Liver (tissue), 9 donors: ENCODE results near the gene PILRB. TPM values are rescaled to one million over a fixed set of nuclear protein-coding genes. Genes with fewer than 3 reads are reported as not detected.

ENCODE experiments used
- DNase-seq: peaks from one replicate; pipeline ENCODE4 v3.0.0-alpha.2; 2017; ENCODE audit warnings: low spot score
- H3K27ac ChIP-seq, 2 donors: one replicate each; pipeline ENCODE4 v1.7.0; 2013; ENCODE audit warnings: inconsistent platforms in 2 of 2, low read length in 2 of 2, control low read depth in 1 of 2, low read depth in 1 of 2, mild to moderate bottlenecking in 1 of 2
- H3K27me3 ChIP-seq, 4 donors: one replicate each; pipeline versions ENCODE4 v1.6.1 to v1.7.0; 2013; ENCODE audit warnings: low read length in 3 of 4, inconsistent platforms in 1 of 4, mild to moderate bottlenecking in 1 of 4, moderate library complexity in 1 of 4; ENCODE audit not compliant: control insufficient read depth in 4 of 4, insufficient read depth in 4 of 4
- H3K36me3 ChIP-seq, 4 donors: one replicate each; pipeline versions ENCODE4 v1.6.1 to v1.7.0; 2013; ENCODE audit warnings: low read length in 3 of 4, mild to moderate bottlenecking in 3 of 4, low read depth in 1 of 4, moderate library complexity in 1 of 4; ENCODE audit not compliant: control insufficient read depth in 4 of 4, insufficient read depth in 3 of 4
- H3K4me1 ChIP-seq, 4 donors: one replicate each; pipeline versions ENCODE4 v1.6.1 to v1.7.0; 2013; ENCODE audit warnings: low read length in 3 of 4, mild to moderate bottlenecking in 3 of 4, moderate library complexity in 1 of 4; ENCODE audit not compliant: control insufficient read depth in 4 of 4, insufficient read depth in 4 of 4
- H3K4me3 ChIP-seq, 3 donors: one replicate each; pipeline versions ENCODE4 v1.6.1 to v1.7.0; 2013; ENCODE audit warnings: low read length in 3 of 3, control low read depth in 1 of 3, low read depth in 1 of 3, mild to moderate bottlenecking in 1 of 3
- H3K9ac ChIP-seq, 2 donors: one replicate each; pipeline ENCODE4 v1.7.0; 2013; ENCODE audit warnings: low read length in 2 of 2, mild to moderate bottlenecking in 2 of 2, moderate library complexity in 2 of 2, control low read depth in 1 of 2, low read depth in 1 of 2
- H3K9me3 ChIP-seq, 4 donors: one replicate each; pipeline versions ENCODE4 v1.6.1 to v1.7.0; 2013; ENCODE audit warnings: low read length in 3 of 4; ENCODE audit not compliant: control insufficient read depth in 4 of 4
- ATF3 ChIP-seq: IDR thresholded peaks from 2 replicates; pipeline ENCODE4 v1.6.1; 2016; ENCODE audit warnings: antibody characterized with exemption
- EGR1 ChIP-seq, 2 donors: IDR thresholded peaks; 2 replicates each; pipeline ENCODE4 v1.6.1; 2016 to 2018; ENCODE audit warnings: antibody characterized with exemption in 2 of 2, low read depth in 2 of 2
- FOXA1 ChIP-seq: IDR thresholded peaks from 2 replicates; pipeline ENCODE4 v1.6.1; 2016; ENCODE audit warnings: antibody characterized with exemption
- FOXA2 ChIP-seq: IDR thresholded peaks from 2 replicates; pipeline ENCODE4 v1.6.1; 2016; ENCODE audit warnings: antibody characterized with exemption
- GABPA ChIP-seq, 2 donors: IDR thresholded peaks in 1 of 2; conservative IDR thresholded peaks in 1 of 2; 2 replicates each; pipeline ENCODE4 v1.6.1; 2016; ENCODE audit warnings: antibody characterized with exemption in 2 of 2, mild to moderate bottlenecking in 1 of 2, moderate library complexity in 1 of 2
- HNF4A ChIP-seq, 2 donors: conservative IDR thresholded peaks; 2 replicates each; pipeline ENCODE4 v1.6.1; 2016; ENCODE audit warnings: antibody characterized with exemption in 2 of 2, mild to moderate bottlenecking in 2 of 2
- HNF4G ChIP-seq: IDR thresholded peaks from 2 replicates; pipeline ENCODE4 v1.6.1; 2016; ENCODE audit warnings: antibody characterized with exemption
- JUND ChIP-seq, 2 donors: IDR thresholded peaks; 2 replicates each; pipeline ENCODE4 v1.6.1; 2016; ENCODE audit warnings: antibody characterized with exemption in 2 of 2
- MAX ChIP-seq: IDR thresholded peaks from 2 replicates; pipeline ENCODE4 v1.6.1; 2016; ENCODE audit warnings: antibody characterized with exemption
- NR2F2 ChIP-seq: IDR thresholded peaks from 2 replicates; pipeline ENCODE4 v1.6.1; 2016; ENCODE audit warnings: antibody characterized with exemption
- RAD21 ChIP-seq, 2 donors: IDR thresholded peaks; 2 replicates each; pipeline ENCODE4 v1.6.1; 2016; ENCODE audit warnings: antibody characterized with exemption in 2 of 2, mild to moderate bottlenecking in 2 of 2
- REST ChIP-seq: IDR thresholded peaks from 2 replicates; pipeline ENCODE4 v1.6.1; 2016; ENCODE audit warnings: antibody characterized with exemption, mild to moderate bottlenecking
- RXRA ChIP-seq, 2 donors: IDR thresholded peaks; 2 replicates each; pipeline ENCODE4 v1.6.1; 2017 to 2018; ENCODE audit warnings: antibody characterized with exemption in 2 of 2, mild to moderate bottlenecking in 1 of 2
- SP1 ChIP-seq: IDR thresholded peaks from 2 replicates; pipeline ENCODE4 v1.6.1; 2018; ENCODE audit warnings: antibody characterized with exemption, mild to moderate bottlenecking
- TAF1 ChIP-seq: conservative IDR thresholded peaks from 2 replicates; pipeline ENCODE4 v1.6.1; 2016; ENCODE audit warnings: antibody characterized with exemption, mild to moderate bottlenecking
- YY1 ChIP-seq: IDR thresholded peaks from 2 replicates; pipeline ENCODE4 v1.6.1; 2016; ENCODE audit warnings: antibody characterized with exemption, mild to moderate bottlenecking
- ZBTB33 ChIP-seq: IDR thresholded peaks from 2 replicates; pipeline ENCODE4 v1.6.1; 2016; ENCODE audit warnings: antibody characterized with exemption
- WGBS: extraction: QIAGEN DNeasy Blood & Tissue Kit; methylation state at CpG from one replicate; pipeline ENCODE4 v1.1.7; 2013; 5-methylcytosine and 5-hydroxymethylcytosine counted together
- polyA plus RNA-seq, 2 donors: library from polyadenylated mRNA; stranded (reverse) in 1 of 2; unstranded in 1 of 2; fragments of 200-250 nt in 1 of 2; fragments of >200 nt in 1 of 2; fragmentation: Nextera tagmentation in 1 of 2; extraction: Ambion mirVana in 1 of 2; gene quantifications; one replicate each; pipeline versions ENCODE4 v1.2.1 to v1.2.3, GENCODE V29; 2013 to 2015
- total RNA-seq, 2 donors: library from RNA; depleted of rRNA; stranded (reverse); fragments of >200 nt; gene quantifications; one replicate each; pipeline ENCODE4 v1.2.3, GENCODE V29; 2014
- TF ChIP-seq, protein P1 (sequence below): fragments of 150-350 bp; IDR thresholded peaks from 2 replicates; pipeline ENCODE4 v1.5.1; 2017; ENCODE audit warnings: improper control_type of control experiment, low read depth, low read length; ENCODE audit not compliant: missing input control
- donor health status: healthy.
- donor health status: healthy.
- donor health status: healthy.
- donor health status: healthy.
- donor health status: healthy.

PILRB gene
- total and polyA plus RNA-seq, 4 donors: 6.0 to 50.8 (median 14.3) TPM

DNA sequence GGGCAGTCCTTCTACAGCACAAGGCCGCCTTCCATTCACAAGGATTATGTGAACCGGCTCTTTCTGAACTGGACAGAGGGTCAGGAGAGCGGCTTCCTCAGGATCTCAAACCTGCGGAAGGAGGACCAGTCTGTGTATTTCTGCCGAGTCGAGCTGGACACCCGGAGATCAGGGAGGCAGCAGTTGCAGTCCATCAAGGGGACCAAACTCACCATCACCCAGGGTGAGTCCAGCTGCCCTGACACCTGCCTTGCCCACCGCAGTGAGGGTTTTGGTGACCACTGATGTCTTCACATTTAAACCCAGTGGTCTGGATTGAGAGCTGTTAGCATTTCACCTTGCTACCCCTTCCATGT, 918 bp downstream of the PILRB start (continued):
- TF ChIP-seq, protein P1, sequence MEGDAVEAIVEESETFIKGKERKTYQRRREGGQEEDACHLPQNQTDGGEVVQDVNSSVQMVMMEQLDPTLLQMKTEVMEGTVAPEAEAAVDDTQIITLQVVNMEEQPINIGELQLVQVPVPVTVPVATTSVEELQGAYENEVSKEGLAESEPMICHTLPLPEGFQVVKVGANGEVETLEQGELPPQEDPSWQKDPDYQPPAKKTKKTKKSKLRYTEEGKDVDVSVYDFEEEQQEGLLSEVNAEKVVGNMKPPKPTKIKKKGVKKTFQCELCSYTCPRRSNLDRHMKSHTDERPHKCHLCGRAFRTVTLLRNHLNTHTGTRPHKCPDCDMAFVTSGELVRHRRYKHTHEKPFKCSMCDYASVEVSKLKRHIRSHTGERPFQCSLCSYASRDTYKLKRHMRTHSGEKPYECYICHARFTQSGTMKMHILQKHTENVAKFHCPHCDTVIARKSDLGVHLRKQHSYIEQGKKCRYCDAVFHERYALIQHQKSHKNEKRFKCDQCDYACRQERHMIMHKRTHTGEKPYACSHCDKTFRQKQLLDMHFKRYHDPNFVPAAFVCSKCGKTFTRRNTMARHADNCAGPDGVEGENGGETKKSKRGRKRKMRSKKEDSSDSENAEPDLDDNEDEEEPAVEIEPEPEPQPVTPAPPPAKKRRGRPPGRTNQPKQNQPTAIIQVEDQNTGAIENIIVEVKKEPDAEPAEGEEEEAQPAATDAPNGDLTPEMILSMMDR: no peak
- TF ChIP-seq FOXA1 (no peak), TAF1 (no peak), HNF4G (no peak), MAX (no peak), HNF4A (conservative IDR thresholded peaks at IDR 0.05) (no peak), RAD21 (IDR thresholded peaks at IDR 0.05) (no peak)

GRCh38 chr7:100360135-100360854, 2.4 kb downstream of the PILRB start:
- Histone ChIP-seq H3K27ac (no peak overlapping the region), H3K36me3 (peaks cover 16 to 69% (median 48%) of the 10 kb centered on the region in 4 donors), H3K4me1 (no peaks in the 10 kb centered on the region), H3K9ac (no peak overlapping the region), H3K4me3 (no peak overlapping the region), H3K9me3 (no peaks in the 10 kb centered on the region), H3K27me3 (no peaks in the 10 kb centered on the region)
- no peak for TF ChIP-seq HNF4A (conservative IDR thresholded peaks at IDR 0.05)
- TF ChIP-seq GABPA (IDR thresholded peaks at IDR 0.05 in 1 of 2, conservative IDR thresholded peaks at IDR 0.05 in 1 of 2): no peak
- no peak for TF ChIP-seq MAX
- TF ChIP-seq ZBTB33: no peak
- no peak for TF ChIP-seq JUND (IDR thresholded peaks at IDR 0.05)
- no peak for TF ChIP-seq SP1
- no peak for TF ChIP-seq ATF3
- no peak for TF ChIP-seq FOXA2
- no peak for TF ChIP-seq YY1
- no peak for TF ChIP-seq TAF1
- no peak for TF ChIP-seq NR2F2
- no peak for TF ChIP-seq FOXA1
- no peak for TF ChIP-seq EGR1 (IDR thresholded peaks at IDR 0.05; ENCODE audit: low read depth in 2 of 2)
- TF ChIP-seq REST: no peak
- TF ChIP-seq RXRA (IDR thresholded peaks at IDR 0.05): no peak
- no peak for TF ChIP-seq RAD21 (IDR thresholded peaks at IDR 0.05)
- TF ChIP-seq, protein P1: no peak
- no peak for TF ChIP-seq HNF4G
- WGBS: 93% methylated on average over 3 of the region's 3 CpGs
- DNase-seq: no peak
